ENCODE results near the gene PRKN.

- TF ChIP-seq POLR2A (IDR thresholded peaks at IDR 0.05) (no peak), EP300 (IDR thresholded peaks at IDR 0.05) (no peak)
- TF ChIP-seq, protein P1, sequence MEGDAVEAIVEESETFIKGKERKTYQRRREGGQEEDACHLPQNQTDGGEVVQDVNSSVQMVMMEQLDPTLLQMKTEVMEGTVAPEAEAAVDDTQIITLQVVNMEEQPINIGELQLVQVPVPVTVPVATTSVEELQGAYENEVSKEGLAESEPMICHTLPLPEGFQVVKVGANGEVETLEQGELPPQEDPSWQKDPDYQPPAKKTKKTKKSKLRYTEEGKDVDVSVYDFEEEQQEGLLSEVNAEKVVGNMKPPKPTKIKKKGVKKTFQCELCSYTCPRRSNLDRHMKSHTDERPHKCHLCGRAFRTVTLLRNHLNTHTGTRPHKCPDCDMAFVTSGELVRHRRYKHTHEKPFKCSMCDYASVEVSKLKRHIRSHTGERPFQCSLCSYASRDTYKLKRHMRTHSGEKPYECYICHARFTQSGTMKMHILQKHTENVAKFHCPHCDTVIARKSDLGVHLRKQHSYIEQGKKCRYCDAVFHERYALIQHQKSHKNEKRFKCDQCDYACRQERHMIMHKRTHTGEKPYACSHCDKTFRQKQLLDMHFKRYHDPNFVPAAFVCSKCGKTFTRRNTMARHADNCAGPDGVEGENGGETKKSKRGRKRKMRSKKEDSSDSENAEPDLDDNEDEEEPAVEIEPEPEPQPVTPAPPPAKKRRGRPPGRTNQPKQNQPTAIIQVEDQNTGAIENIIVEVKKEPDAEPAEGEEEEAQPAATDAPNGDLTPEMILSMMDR (IDR thresholded peaks at IDR 0.05): no peak
Observed at GRCh38 chr6:162211022-162211421, 516.5 kb downstream of the PRKN start.
